PC-3 (cell line): ENCODE data around the gene C5orf63.
"Not testable (repeated sequence)": the region's sequence is repeated elsewhere in the genome, so short reads cannot be mapped to it uniquely, and the experiment has no call there.

Source experiments
- CTCF ChIP-seq: fragments of 300-600 bp; sonication (generic); conservative IDR thresholded peaks from 2 replicates; pipeline ENCODE4 v1.5.1; 2017; ENCODE audit warnings: antibody characterized with exemption, low read depth, mild to moderate bottlenecking, low read length
- EZH2 ChIP-seq: fragments of 300-600 bp; sonication (generic); IDR thresholded peaks from one replicate; pipeline ENCODE4 v1.6.1; 2017; ENCODE audit warnings: antibody characterized with exemption, mild to moderate bottlenecking, low read length; ENCODE audit not compliant: unreplicated experiment
- EZH2phosphoT487 ChIP-seq: fragments of 300-600 bp; sonication (generic); IDR thresholded peaks from 2 replicates; pipeline ENCODE4 v1.6.1; 2018; ENCODE audit warnings: mild to moderate bottlenecking, antibody characterized with exemption, low read length, borderline replicate concordance

GRCh38 chr5:127005282-127005681 lies 68.0 kb downstream of the C5orf63 start:
- TF ChIP-seq CTCF, EZH2, EZH2phosphoT487: not testable (repeated sequence)
